Hepatocyte (in vitro differentiated cells): ENCODE measurements around the gene THTPA.

Experiments
- EZH2 ChIP-seq: fragments of 200-600 bp; sonication (generic); IDR thresholded peaks from 2 replicates; pipeline ENCODE4 v1.6.1; 2016; ENCODE audit warnings: antibody characterized with exemption, mild to moderate bottlenecking, borderline replicate concordance
- TF ChIP-seq, protein P1 (sequence below): fragments of 200-600 bp; sonication (generic); IDR thresholded peaks from 2 replicates; pipeline ENCODE4 v1.5.1; 2016; ENCODE audit warnings: antibody characterized with exemption, mild to moderate bottlenecking; ENCODE audit not compliant: poor library complexity

DNA sequence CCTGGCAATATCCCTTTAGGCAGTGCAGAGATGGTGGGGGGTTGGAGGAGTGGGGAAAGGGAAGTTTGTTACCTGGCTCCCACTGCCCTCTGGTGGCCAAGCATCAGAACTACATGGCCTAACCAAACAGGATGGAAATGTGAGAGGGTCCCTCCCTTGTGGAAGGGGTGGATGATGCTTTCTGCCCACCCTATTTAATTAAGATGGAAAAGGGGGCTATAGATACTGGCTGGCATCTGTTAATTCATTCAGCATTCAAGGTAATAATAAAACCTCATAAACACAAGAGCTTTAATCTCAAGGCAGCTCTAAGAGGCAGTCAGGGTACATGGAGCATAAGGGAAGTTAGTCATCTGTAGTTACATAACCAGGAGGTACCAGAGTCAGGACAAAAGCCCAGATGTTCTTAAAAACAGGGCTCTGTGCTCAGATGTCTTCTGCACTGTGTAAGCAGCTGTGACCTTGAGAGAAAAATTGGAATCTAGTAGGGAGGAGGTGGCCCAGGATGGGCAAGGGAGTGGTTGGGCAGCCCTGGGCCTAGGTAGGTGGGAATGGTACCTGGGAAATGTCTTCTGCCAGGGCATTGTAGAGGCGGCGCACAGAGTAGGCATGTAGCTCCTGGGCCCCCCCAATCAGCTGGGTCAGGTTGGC, 6.9 kb downstream of the THTPA start:
- no peak for TF ChIP-seq EZH2
- TF ChIP-seq, protein P1, sequence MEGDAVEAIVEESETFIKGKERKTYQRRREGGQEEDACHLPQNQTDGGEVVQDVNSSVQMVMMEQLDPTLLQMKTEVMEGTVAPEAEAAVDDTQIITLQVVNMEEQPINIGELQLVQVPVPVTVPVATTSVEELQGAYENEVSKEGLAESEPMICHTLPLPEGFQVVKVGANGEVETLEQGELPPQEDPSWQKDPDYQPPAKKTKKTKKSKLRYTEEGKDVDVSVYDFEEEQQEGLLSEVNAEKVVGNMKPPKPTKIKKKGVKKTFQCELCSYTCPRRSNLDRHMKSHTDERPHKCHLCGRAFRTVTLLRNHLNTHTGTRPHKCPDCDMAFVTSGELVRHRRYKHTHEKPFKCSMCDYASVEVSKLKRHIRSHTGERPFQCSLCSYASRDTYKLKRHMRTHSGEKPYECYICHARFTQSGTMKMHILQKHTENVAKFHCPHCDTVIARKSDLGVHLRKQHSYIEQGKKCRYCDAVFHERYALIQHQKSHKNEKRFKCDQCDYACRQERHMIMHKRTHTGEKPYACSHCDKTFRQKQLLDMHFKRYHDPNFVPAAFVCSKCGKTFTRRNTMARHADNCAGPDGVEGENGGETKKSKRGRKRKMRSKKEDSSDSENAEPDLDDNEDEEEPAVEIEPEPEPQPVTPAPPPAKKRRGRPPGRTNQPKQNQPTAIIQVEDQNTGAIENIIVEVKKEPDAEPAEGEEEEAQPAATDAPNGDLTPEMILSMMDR: peak; percentile 73
